ENCODE results near the gene MCU. TPM values are rescaled to one million over a fixed set of nuclear protein-coding genes. Genes with fewer than 3 reads are reported as not detected.
A peak's percentile ranks its signal among the peaks of the same experiment; 100 is the strongest.

MCU gene
- total RNA-seq, 4 donors from 2014 or later: 14.9 to 20.6 (median 19.5) TPM

GRCh38 chr10:72704117-72704516 is 12.2 kb downstream of the MCU start:
- TF ChIP-seq, protein P1, sequence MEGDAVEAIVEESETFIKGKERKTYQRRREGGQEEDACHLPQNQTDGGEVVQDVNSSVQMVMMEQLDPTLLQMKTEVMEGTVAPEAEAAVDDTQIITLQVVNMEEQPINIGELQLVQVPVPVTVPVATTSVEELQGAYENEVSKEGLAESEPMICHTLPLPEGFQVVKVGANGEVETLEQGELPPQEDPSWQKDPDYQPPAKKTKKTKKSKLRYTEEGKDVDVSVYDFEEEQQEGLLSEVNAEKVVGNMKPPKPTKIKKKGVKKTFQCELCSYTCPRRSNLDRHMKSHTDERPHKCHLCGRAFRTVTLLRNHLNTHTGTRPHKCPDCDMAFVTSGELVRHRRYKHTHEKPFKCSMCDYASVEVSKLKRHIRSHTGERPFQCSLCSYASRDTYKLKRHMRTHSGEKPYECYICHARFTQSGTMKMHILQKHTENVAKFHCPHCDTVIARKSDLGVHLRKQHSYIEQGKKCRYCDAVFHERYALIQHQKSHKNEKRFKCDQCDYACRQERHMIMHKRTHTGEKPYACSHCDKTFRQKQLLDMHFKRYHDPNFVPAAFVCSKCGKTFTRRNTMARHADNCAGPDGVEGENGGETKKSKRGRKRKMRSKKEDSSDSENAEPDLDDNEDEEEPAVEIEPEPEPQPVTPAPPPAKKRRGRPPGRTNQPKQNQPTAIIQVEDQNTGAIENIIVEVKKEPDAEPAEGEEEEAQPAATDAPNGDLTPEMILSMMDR (IDR thresholded peaks at IDR 0.05): no peak
- no peak for TF ChIP-seq POLR2AphosphoS5 (IDR thresholded peaks at IDR 0.05)
- intact Hi-C loops (cut with DNase I): no loop called here
- no peak overlapping the region for H3K27ac ChIP-seq (replicated peaks in 1 of 4)
- DNase-seq (ENCODE audit: extremely low spot score): no peak
- no peaks in the 10 kb centered on the region for H3K36me3 ChIP-seq
- H3K9me3 ChIP-seq: no peaks in the 10 kb centered on the region
- peaks cover 10 to 18% (median 14%) of the 10 kb centered on the region in 4 donors for H3K4me1 ChIP-seq
- H3K4me3 ChIP-seq: no peak overlapping the region
- H3K27me3 ChIP-seq: no peaks in the 10 kb centered on the region
- 91% methylated on average over 4 of the region's 4 CpGs for WGBS

DNA sequence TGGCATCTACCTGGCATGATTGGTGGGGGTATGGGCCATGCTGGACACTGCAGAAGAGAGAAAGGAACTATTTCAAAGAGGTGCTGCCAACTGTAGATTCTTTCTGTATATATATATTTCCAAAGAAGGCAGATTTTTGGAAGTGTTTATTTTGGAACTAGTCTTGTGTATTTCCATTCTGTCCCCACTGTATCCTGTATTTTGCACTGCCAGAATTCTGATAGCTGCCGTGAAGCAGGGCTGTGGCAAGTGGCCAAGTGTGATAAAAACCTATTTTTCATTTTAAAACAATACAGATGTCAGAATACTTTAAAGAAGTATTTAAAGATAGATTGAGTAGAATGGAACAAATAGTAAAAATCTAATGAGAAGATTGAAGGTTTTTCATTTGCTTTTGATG is 17.1 kb downstream of the MCU start:
- intact Hi-C loops (cut with DNase I): no loop called here
- H3K27ac ChIP-seq (replicated peaks in 1 of 4): peak overlapping the region; percentile 3 to 61 (median 42)
- no peaks in the 10 kb centered on the region for H3K36me3 ChIP-seq
- no peaks in the 10 kb centered on the region for H3K27me3 ChIP-seq
- H3K4me1 ChIP-seq: peaks cover 24 to 54% (median 47%) of the 10 kb centered on the region in 4 donors
- TF ChIP-seq POLR2A (IDR thresholded peaks at IDR 0.05; ENCODE audit: low read depth): no peak
- no peak for TF ChIP-seq POLR2AphosphoS5 (IDR thresholded peaks at IDR 0.05)
- TF ChIP-seq, protein P1 (IDR thresholded peaks at IDR 0.05): no peak
- TF ChIP-seq EP300 (IDR thresholded peaks at IDR 0.05): no peak
- WGBS: 16% methylated on average over 1 of the region's 1 CpG
- no peaks in the 10 kb centered on the region for H3K9me3 ChIP-seq
- no peak for DNase-seq (ENCODE audit: extremely low spot score)
- H3K4me3 ChIP-seq: no peak overlapping the region

DNA sequence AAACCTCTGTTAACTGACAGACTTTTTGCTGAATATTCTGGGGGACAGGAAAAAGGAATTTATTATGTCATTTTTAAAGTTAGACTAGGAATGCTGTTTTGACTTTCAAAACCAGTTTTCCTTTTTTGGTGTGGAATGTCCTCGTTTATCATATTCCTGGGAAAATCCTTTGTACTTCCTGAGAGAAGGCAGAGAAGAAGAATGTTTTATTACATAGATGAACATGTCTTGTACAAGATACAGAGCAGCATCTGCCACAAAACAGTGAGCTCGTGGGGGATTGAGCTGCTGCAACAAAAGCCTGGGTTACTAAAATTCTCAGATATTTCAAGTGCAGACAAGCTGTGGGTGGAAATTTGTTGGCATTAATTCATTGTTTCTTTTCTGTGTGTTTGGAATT is 20.2 kb downstream of the MCU start:
- Histone ChIP-seq H3K27me3 (no peaks in the 10 kb centered on the region), H3K36me3 (peaks cover 0 to 13% (median 2%) of the 10 kb centered on the region in 4 donors), H3K27ac (replicated peaks in 1 of 4) (peak overlapping the region; percentile 35 to 48 (median 42)), H3K4me1 (peaks cover 24 to 54% (median 47%) of the 10 kb centered on the region in 4 donors), H3K9me3 (no peaks in the 10 kb centered on the region), H3K4me3 (peak overlapping the region in 1 of 4 donors; percentile 6)
- 12% methylated on average over 2 of the region's 2 CpGs for WGBS
- TF ChIP-seq, protein P1 (IDR thresholded peaks at IDR 0.05): no peak
- no peak for TF ChIP-seq POLR2A (IDR thresholded peaks at IDR 0.05; ENCODE audit: low read depth)
- no peak for TF ChIP-seq EP300 (IDR thresholded peaks at IDR 0.05)
- TF ChIP-seq POLR2AphosphoS5 (IDR thresholded peaks at IDR 0.05): no peak
- intact Hi-C loops (cut with DNase I): no loop called here
- no peak for DNase-seq (ENCODE audit: extremely low spot score)

GRCh38 chr10:72719941-72720592 is 28.1 kb downstream of the MCU start:
- WGBS: 97% methylated on average over 2 of the region's 2 CpGs
- Histone ChIP-seq H3K27ac (replicated peaks in 1 of 4) (no peak overlapping the region), H3K4me3 (no peak overlapping the region)

More at GRCh38 chr10:72719941-72720592, 28.1 kb downstream of the MCU start:
- Histone ChIP-seq H3K27me3 (no peaks in the 10 kb centered on the region), H3K9me3 (no peaks in the 10 kb centered on the region), H3K4me1 (peaks cover 0 to 7% (median 0%) of the 10 kb centered on the region in 4 donors), H3K36me3 (peaks cover 0 to 10% (median 2%) of the 10 kb centered on the region in 4 donors)
- TF ChIP-seq, protein P1 (IDR thresholded peaks at IDR 0.05): no peak
- TF ChIP-seq POLR2AphosphoS5 (IDR thresholded peaks at IDR 0.05): no peak
- intact Hi-C loops (cut with DNase I): no loop called here
- DNase-seq (ENCODE audit: extremely low spot score): no peak
